Gastroesophageal sphincter (tissue), 4 donors: Measurements from ENCODE around the gene LGMN. TPM values are rescaled to one million over a fixed set of nuclear protein-coding genes. Genes with fewer than 3 reads are reported as not detected.

Experiments used
- ATAC-seq: fragments of 150-250 bp; one replicate; pipeline ENCODE4 v1.9.1; 2016; ENCODE audit warnings: mild to moderate bottlenecking, moderate library complexity
- H3K27ac ChIP-seq, 4 donors: fragments of 200-600 bp; sonication (generic) in 3 of 4; 1 replicate in 3 of 4; 2 replicates in 1 of 4; pipeline ENCODE4 v1.5.1; 2016 to 2019
- H3K27me3 ChIP-seq: fragments of 200-600 bp; sonication (generic); one replicate; pipeline ENCODE4 v1.5.1; 2019
- H3K36me3 ChIP-seq, 2 donors: fragments of 200-600 bp; sonication (generic); one replicate each; pipeline ENCODE4 v1.5.1; 2019; ENCODE audit warnings: control low read depth in 1 of 2
- H3K4me1 ChIP-seq, 3 donors: fragments of 200-600 bp; sonication (generic); 1 replicate in 2 of 3; 2 replicates in 1 of 3; pipeline ENCODE4 v1.5.1; 2016 to 2019; ENCODE audit warnings: control low read depth in 2 of 3
- H3K4me3 ChIP-seq, 2 donors: fragments of 200-600 bp; sonication (generic); one replicate each; pipeline ENCODE4 v1.5.1; 2019; ENCODE audit warnings: mild to moderate bottlenecking in 1 of 2, moderate library complexity in 1 of 2
- H3K9me3 ChIP-seq, 3 donors: fragments of 200-600 bp; sonication (generic); one replicate each; pipeline ENCODE4 v1.5.1; 2017 to 2019; ENCODE audit warnings: control low read depth in 2 of 3
- CTCF ChIP-seq, 4 experiments: fragments of 200-600 bp in 2 of 4; fragments of 450-650 bp in 2 of 4; sonication (generic) in 1 of 4; IDR thresholded peaks; one replicate each; pipeline ENCODE4 v1.5.1; 2017 to 2019; ENCODE audit warnings: antibody characterized with exemption in 4 of 4, mild to moderate bottlenecking in 2 of 4, moderate library complexity in 2 of 4
- EP300 ChIP-seq: sonication (generic); formaldehyde crosslinking; IDR thresholded peaks from one replicate; pipeline ENCODE4 v1.6.1; 2017; ENCODE audit warnings: antibody characterized with exemption, mild to moderate bottlenecking
- POLR2A ChIP-seq, 2 donors: fragments of 450-650 bp; IDR thresholded peaks; one replicate each; pipeline ENCODE4 v1.6.1; 2017; ENCODE audit warnings: antibody characterized with exemption in 2 of 2, mild to moderate bottlenecking in 2 of 2, moderate library complexity in 1 of 2
- POLR2AphosphoS5 ChIP-seq: sonication (generic); formaldehyde crosslinking; IDR thresholded peaks from one replicate; pipeline ENCODE4 v1.6.1; 2017; ENCODE audit warnings: antibody characterized with exemption
- whole genome bisulfite sequencing, 2 donors: methylation state at CpG; one replicate each; pipeline ENCODE4 v1.1.5; 2018; ENCODE audit warnings: low coverage in 1 of 2; 5-methylcytosine and 5-hydroxymethylcytosine counted together
- total RNA-seq, 4 donors: library from RNA; depleted of rRNA; stranded (reverse); fragments of >200 nt; gene quantifications; one replicate each; pipeline ENCODE4 v1.1.0, GENCODE V29; 2016

The LGMN gene
- total RNA-seq, 4 donors from 2014 or later: 38.1 to 132 (median 91.6) TPM

GRCh38 chr14:92759679-92760523, 11.5 kb upstream of the LGMN start:
- Histone ChIP-seq H3K4me1 (no peaks in the 10 kb centered on the region), H3K9me3 (no peaks in the 10 kb centered on the region), H3K27me3 (peaks cover 13% of the 10 kb centered on the region), H3K4me3 (no peak overlapping the region), H3K36me3 (no peaks in the 10 kb centered on the region), H3K27ac (no peak overlapping the region)
- WGBS, 2 donors: 88 to 91% methylated on average over 6 to 12 of the region's 12 CpGs
- ATAC-seq: no peak
- TF ChIP-seq POLR2A (IDR thresholded peaks at IDR 0.05) (no peak), POLR2AphosphoS5 (no peak), EP300 (no peak), CTCF (IDR thresholded peaks at IDR 0.05) (no peak)

- WGBS, 2 donors: 46 to 64% methylated on average over 4 of the region's 4 CpGs
- no peak for ATAC-seq
- H3K9me3 ChIP-seq: no peaks in the 10 kb centered on the region
- H3K27me3 ChIP-seq: peaks cover 13% of the 10 kb centered on the region
- TF ChIP-seq POLR2A (IDR thresholded peaks at IDR 0.05): no peak
- TF ChIP-seq CTCF (IDR thresholded peaks at IDR 0.05): no peak
- no peak for TF ChIP-seq EP300
- no peak for TF ChIP-seq POLR2AphosphoS5
- no peak overlapping the region for H3K4me3 ChIP-seq
- H3K4me1 ChIP-seq: no peaks in the 10 kb centered on the region
- H3K27ac ChIP-seq: no peak overlapping the region
- no peaks in the 10 kb centered on the region for H3K36me3 ChIP-seq
Observed at GRCh38 chr14:92759300-92759678, 10.9 kb upstream of the LGMN start.

- H3K36me3 ChIP-seq: no peaks in the 10 kb centered on the region
- no peak overlapping the region for H3K27ac ChIP-seq
- H3K27me3 ChIP-seq: peaks cover 4% of the 10 kb centered on the region
- WGBS, 2 donors: 75 to 100% methylated on average over 2 to 4 of the region's 4 CpGs
- no peaks in the 10 kb centered on the region for H3K9me3 ChIP-seq
- no peak overlapping the region for H3K4me3 ChIP-seq
- H3K4me1 ChIP-seq: no peaks in the 10 kb centered on the region
- TF ChIP-seq POLR2AphosphoS5: no peak
- ATAC-seq: no peak
Observed at GRCh38 chr14:92756446-92756845, 8.0 kb upstream of the LGMN start.

- Histone ChIP-seq H3K9me3 (no peaks in the 10 kb centered on the region), H3K27ac (no peak overlapping the region), H3K36me3 (no peaks in the 10 kb centered on the region), H3K4me3 (no peak overlapping the region), H3K4me1 (no peaks in the 10 kb centered on the region), H3K27me3 (no peaks in the 10 kb centered on the region)
- peak; percentile 60 for ATAC-seq
- TF ChIP-seq CTCF (IDR thresholded peaks at IDR 0.05) (no peak), POLR2A (IDR thresholded peaks at IDR 0.05) (no peak), POLR2AphosphoS5 (no peak), EP300 (no peak)
- 30 to 89% methylated on average over 1 of the region's 3 CpGs for WGBS, 2 donors
Observed at GRCh38 chr14:92755495-92755894, 7.1 kb upstream of the LGMN start.

GRCh38 chr14:92754966-92755365, 6.5 kb upstream of the LGMN start:
- Histone ChIP-seq H3K36me3 (no peaks in the 10 kb centered on the region), H3K27me3 (no peaks in the 10 kb centered on the region), H3K27ac (no peak overlapping the region), H3K4me1 (no peaks in the 10 kb centered on the region), H3K4me3 (no peak overlapping the region), H3K9me3 (no peaks in the 10 kb centered on the region)
- 56 to 67% methylated on average over 1 of the region's 1 CpG for WGBS, 2 donors
- ATAC-seq: no peak
- TF ChIP-seq POLR2AphosphoS5 (no peak), CTCF (IDR thresholded peaks at IDR 0.05) (no peak), EP300 (no peak), POLR2A (IDR thresholded peaks at IDR 0.05) (no peak)
